Measurements from ENCODE around the gene TMEM132E. TPM values are rescaled to one million over a fixed set of nuclear protein-coding genes. Genes with fewer than 3 reads are reported as not detected.

TMEM132E gene
- total RNA-seq, 2 donors from 2014 or later = 0.15 TPM; not detected in 1

GRCh38 chr17:34582185-34582900, 3.0 kb downstream of the TMEM132E start:
- Histone ChIP-seq H3K27me3 (ENCODE audit: control insufficient read depth, insufficient read depth, low read length, poor library complexity, severe bottlenecking) (peaks cover 99% of the 10 kb centered on the region), H3K36me3 (ENCODE audit: control insufficient read depth, insufficient read depth, low read length) (no peaks in the 10 kb centered on the region), H3K9ac (ENCODE audit: extremely low read depth, low read length, poor library complexity, severe bottlenecking) (no peak overlapping the region), H3K27ac (ENCODE audit: low read depth, low read length) (no peak overlapping the region), H3K9me3 (ENCODE audit: control insufficient read depth, low read length) (no peaks in the 10 kb centered on the region), H3K4me3 (ENCODE audit: low read length) (peak overlapping the region; percentile 62), H3K4me1 (ENCODE audit: control insufficient read depth, insufficient read depth, low read length) (peaks cover 13% of the 10 kb centered on the region)
- Mint-ChIP-seq H3K27ac (no peak overlapping the region), H3K36me3 (ENCODE audit: low read depth) (no peaks in the 10 kb centered on the region), H3K4me3 (peak overlapping the region; percentile 61), H3K27me3 (ENCODE audit: insufficient read depth) (peaks cover 100% of the 10 kb centered on the region), H3K9me3 (no peaks in the 10 kb centered on the region), H3K4me1 (peaks cover 17% of the 10 kb centered on the region)
- DNase-seq = peak; percentile 65
- TF ChIP-seq CTCF (conservative IDR thresholded peaks at IDR 0.05) = no peak
- WGBS, 2 experiments (ENCODE audit: insufficient coverage in 1 of 2, insufficient read length in 1 of 2) = 11 to 19% methylated on average over 10 to 21 of the region's 22 CpGs

GRCh38 chr17:34582901-34583245, 3.5 kb downstream of the TMEM132E start:
- H3K27me3 Mint-ChIP-seq (ENCODE audit: insufficient read depth) = peaks cover 100% of the 10 kb centered on the region
- H3K9ac ChIP-seq (ENCODE audit: extremely low read depth, low read length, poor library complexity, severe bottlenecking) = no peak overlapping the region
- H3K27ac ChIP-seq (ENCODE audit: low read depth, low read length) = no peak overlapping the region
- H3K9me3 ChIP-seq (ENCODE audit: control insufficient read depth, low read length) = no peaks in the 10 kb centered on the region
- peaks cover 11% of the 10 kb centered on the region for H3K4me1 ChIP-seq (ENCODE audit: control insufficient read depth, insufficient read depth, low read length)
- no peaks in the 10 kb centered on the region for H3K9me3 Mint-ChIP-seq
- peaks cover 16% of the 10 kb centered on the region for H3K4me1 Mint-ChIP-seq
- TF ChIP-seq CTCF (conservative IDR thresholded peaks at IDR 0.05) = no peak
- H3K36me3 ChIP-seq (ENCODE audit: control insufficient read depth, insufficient read depth, low read length) = no peaks in the 10 kb centered on the region
- H3K4me3 ChIP-seq (ENCODE audit: low read length) = no peak overlapping the region
- H3K27ac Mint-ChIP-seq = no peak overlapping the region
- H3K36me3 Mint-ChIP-seq (ENCODE audit: low read depth) = no peaks in the 10 kb centered on the region
- DNase-seq = no peak
- no peak overlapping the region for H3K4me3 Mint-ChIP-seq
- WGBS, 2 experiments (ENCODE audit: insufficient coverage in 1 of 2, insufficient read length in 1 of 2) = 33 to 42% methylated on average over 2 to 3 of the region's 3 CpGs
- peaks cover 99% of the 10 kb centered on the region for H3K27me3 ChIP-seq (ENCODE audit: control insufficient read depth, insufficient read depth, low read length, poor library complexity, severe bottlenecking)

GRCh38 chr17:34584805-34585416, 5.5 kb downstream of the TMEM132E start:
- no peak for DNase-seq
- no peak overlapping the region for H3K9ac ChIP-seq (ENCODE audit: extremely low read depth, low read length, poor library complexity, severe bottlenecking)
- H3K4me3 ChIP-seq (ENCODE audit: low read length) = no peak overlapping the region
- TF ChIP-seq CTCF (conservative IDR thresholded peaks at IDR 0.05) = peak; percentile 61
- peaks cover 99% of the 10 kb centered on the region for H3K27me3 ChIP-seq (ENCODE audit: control insufficient read depth, insufficient read depth, low read length, poor library complexity, severe bottlenecking)
- no peak overlapping the region for H3K27ac ChIP-seq (ENCODE audit: low read depth, low read length)
- Mint-ChIP-seq H3K4me3 (no peak overlapping the region), H3K36me3 (ENCODE audit: low read depth) (no peaks in the 10 kb centered on the region), H3K27me3 (ENCODE audit: insufficient read depth) (peaks cover 100% of the 10 kb centered on the region), H3K9me3 (no peaks in the 10 kb centered on the region), H3K4me1 (peaks cover 4% of the 10 kb centered on the region), H3K27ac (no peak overlapping the region)
- H3K4me1 ChIP-seq (ENCODE audit: control insufficient read depth, insufficient read depth, low read length) = peaks cover 7% of the 10 kb centered on the region
- H3K9me3 ChIP-seq (ENCODE audit: control insufficient read depth, low read length) = no peaks in the 10 kb centered on the region
- WGBS, 2 experiments (ENCODE audit: insufficient coverage in 1 of 2, insufficient read length in 1 of 2) = 59 to 68% methylated on average over 7 to 12 of the region's 12 CpGs
- no peaks in the 10 kb centered on the region for H3K36me3 ChIP-seq (ENCODE audit: control insufficient read depth, insufficient read depth, low read length)
